Smooth muscle cell (in vitro differentiated cells): ENCODE measurements around the gene BCAS3. TPM values are rescaled to one million over a fixed set of nuclear protein-coding genes. Genes with fewer than 3 reads are reported as not detected.

Experiments
- DNase-seq: peaks from one replicate; lab custom pipeline; 2025; ENCODE audit not compliant: unreplicated experiment; lab: John Stamatoyannopoulos, UW
- H2AFZ ChIP-seq: fragments of 200-600 bp; sonication (generic); 2 replicates; pipeline ENCODE4 v1.6.0; 2016; ENCODE audit warnings: antibody characterized with exemption, low read depth, mild to moderate bottlenecking
- H3F3A ChIP-seq: fragments of 200-600 bp; sonication (generic); 2 replicates; pipeline ENCODE4 v1.6.0; 2017; ENCODE audit warnings: antibody characterized with exemption, low read depth
- H3K27ac ChIP-seq: fragments of 200-600 bp; sonication (generic); 2 replicates; pipeline ENCODE4 v1.5.1; 2016; ENCODE audit warnings: low read depth, mild to moderate bottlenecking
- H3K27me3 ChIP-seq: fragments of 200-600 bp; sonication (generic); 2 replicates; pipeline ENCODE4 v1.6.1; 2016; ENCODE audit warnings: low read depth, mild to moderate bottlenecking
- H3K36me3 ChIP-seq: fragments of 200-600 bp; sonication (generic); 2 replicates; pipeline ENCODE4 v1.5.1; 2016; ENCODE audit warnings: low read depth
- H3K4me1 ChIP-seq: fragments of 200-600 bp; sonication (generic); 2 replicates; pipeline ENCODE4 v1.5.1; 2016; ENCODE audit warnings: low read depth
- H3K4me2 ChIP-seq: fragments of 200-600 bp; sonication (generic); 2 replicates; pipeline ENCODE4 v1.6.0; 2016; ENCODE audit warnings: mild to moderate bottlenecking
- H3K4me3 ChIP-seq: fragments of 200-600 bp; sonication (generic); 2 replicates; pipeline ENCODE4 v1.5.1; 2016; ENCODE audit warnings: mild to moderate bottlenecking
- H3K79me2 ChIP-seq: fragments of 200-600 bp; sonication (generic); 2 replicates; pipeline ENCODE4 v1.6.0; 2016; ENCODE audit warnings: low read depth, mild to moderate bottlenecking
- H3K9ac ChIP-seq: fragments of 200-600 bp; sonication (generic); 2 replicates; pipeline ENCODE4 v1.6.0; 2016; ENCODE audit warnings: low read depth
- H3K9me3 ChIP-seq: fragments of 200-600 bp; sonication (generic); replicated peaks from 2 replicates; pipeline ENCODE4 v1.5.1; 2016; ENCODE audit warnings: low read depth
- H4K20me1 ChIP-seq: fragments of 200-600 bp; sonication (generic); 2 replicates; pipeline ENCODE4 v1.6.0; 2016; ENCODE audit warnings: low read depth
- WGBS: methylation state at CpG from one replicate; pipeline ENCODE4 v1.1.7; 2016; ENCODE audit warnings: low lambda C conversion rate; 5-methylcytosine and 5-hydroxymethylcytosine counted together
- polyA plus RNA-seq: library from polyadenylated mRNA; unstranded; fragments of >200 nt; fragmentation: Nextera tagmentation; extraction: Ambion mirVana; gene quantifications from 2 replicates; pipeline ENCODE4 v1.2.1, GENCODE V29; 2016
- total RNA-seq: library from RNA; depleted of rRNA; stranded (reverse); fragments of >200 nt; gene quantifications from 2 replicates; pipeline ENCODE4 v1.2.3, GENCODE V29; 2014
- TF ChIP-seq, protein P1 (sequence below): fragments of 200-600 bp; sonication (generic); IDR thresholded peaks from 2 replicates; pipeline ENCODE4 v1.5.1; 2017; ENCODE audit warnings: borderline replicate concordance, mild to moderate bottlenecking, antibody characterized with exemption; ENCODE audit not compliant: insufficient read depth, poor library complexity, severe bottlenecking

Gene BCAS3
- total and polyA plus RNA-seq, 2 experiments from 2014 or later = 17.2 to 54.5 TPM

- peaks cover 26% of the 10 kb centered on the region for H3K4me1 ChIP-seq
- H3K27me3 ChIP-seq = no peaks in the 10 kb centered on the region
- H4K20me1 ChIP-seq = no peaks in the 10 kb centered on the region
- H3K4me3 ChIP-seq = no peak overlapping the region
- WGBS = 29% methylated on average over 6 of the region's 6 CpGs
- H3K36me3 ChIP-seq = no peaks in the 10 kb centered on the region
- H3K4me2 ChIP-seq = peak overlapping the region; percentile 66
- peak overlapping the region; percentile 55 for H3K9ac ChIP-seq
- no peaks in the 10 kb centered on the region for H3K9me3 ChIP-seq
- TF ChIP-seq, protein P1, sequence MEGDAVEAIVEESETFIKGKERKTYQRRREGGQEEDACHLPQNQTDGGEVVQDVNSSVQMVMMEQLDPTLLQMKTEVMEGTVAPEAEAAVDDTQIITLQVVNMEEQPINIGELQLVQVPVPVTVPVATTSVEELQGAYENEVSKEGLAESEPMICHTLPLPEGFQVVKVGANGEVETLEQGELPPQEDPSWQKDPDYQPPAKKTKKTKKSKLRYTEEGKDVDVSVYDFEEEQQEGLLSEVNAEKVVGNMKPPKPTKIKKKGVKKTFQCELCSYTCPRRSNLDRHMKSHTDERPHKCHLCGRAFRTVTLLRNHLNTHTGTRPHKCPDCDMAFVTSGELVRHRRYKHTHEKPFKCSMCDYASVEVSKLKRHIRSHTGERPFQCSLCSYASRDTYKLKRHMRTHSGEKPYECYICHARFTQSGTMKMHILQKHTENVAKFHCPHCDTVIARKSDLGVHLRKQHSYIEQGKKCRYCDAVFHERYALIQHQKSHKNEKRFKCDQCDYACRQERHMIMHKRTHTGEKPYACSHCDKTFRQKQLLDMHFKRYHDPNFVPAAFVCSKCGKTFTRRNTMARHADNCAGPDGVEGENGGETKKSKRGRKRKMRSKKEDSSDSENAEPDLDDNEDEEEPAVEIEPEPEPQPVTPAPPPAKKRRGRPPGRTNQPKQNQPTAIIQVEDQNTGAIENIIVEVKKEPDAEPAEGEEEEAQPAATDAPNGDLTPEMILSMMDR = no peak
- peak overlapping the region; percentile 11 for H2AFZ ChIP-seq
- H3F3A ChIP-seq = peaks cover 33% of the 10 kb centered on the region
- no peaks in the 10 kb centered on the region for H3K79me2 ChIP-seq
- H3K27ac ChIP-seq = peak overlapping the region; percentile 95
- no peak for DNase-seq
Measured at GRCh38 chr17:61250335-61250890, 572.8 kb downstream of the BCAS3 start.

DNA sequence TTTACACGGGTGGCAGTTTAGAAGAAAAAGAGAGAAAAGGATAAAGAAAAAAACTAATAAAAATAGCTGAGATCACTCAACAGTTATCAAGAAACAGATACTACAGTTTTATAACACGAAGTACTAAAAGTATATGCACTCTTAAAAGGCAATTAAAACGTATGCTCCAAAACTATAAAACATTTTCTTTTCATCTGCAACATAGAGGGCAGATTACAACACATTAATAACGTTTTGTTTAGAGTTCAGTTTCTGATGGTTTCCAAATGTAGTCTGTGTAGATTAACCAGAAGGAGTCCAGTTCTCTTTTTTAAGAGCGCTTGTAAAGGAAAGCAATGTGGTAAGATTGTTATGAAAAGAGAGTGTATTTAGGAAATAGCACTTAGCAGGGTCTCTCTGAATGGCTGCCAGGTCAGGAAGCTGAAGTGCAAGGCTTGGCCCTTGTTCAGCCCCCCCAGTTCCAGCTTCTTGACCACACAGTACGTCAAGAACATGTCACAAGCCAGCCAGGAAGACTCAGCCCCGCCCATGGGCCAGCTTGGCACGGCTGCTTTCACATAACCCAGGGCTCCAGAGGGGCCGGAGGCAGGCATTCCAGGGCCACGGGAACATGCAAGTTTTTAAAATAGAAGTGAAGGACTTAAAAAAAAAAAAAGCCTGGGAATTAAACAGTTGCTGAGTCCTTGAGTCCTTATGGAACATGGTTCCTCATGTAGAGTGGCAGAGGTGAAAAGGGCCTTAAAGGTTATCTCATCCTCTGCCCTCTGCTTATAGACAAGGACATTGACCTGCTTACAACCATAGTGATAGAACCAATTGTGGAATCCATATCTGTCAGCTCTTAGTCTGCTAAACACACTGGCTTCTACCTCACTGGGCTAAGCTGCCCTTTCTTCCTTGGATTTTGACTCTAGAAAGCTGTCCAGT, 574.6 kb downstream of the BCAS3 start:
- Histone ChIP-seq H3K9me3 (no peaks in the 10 kb centered on the region), H3K4me2 (peak overlapping the region; percentile 47), H3F3A (peaks cover 33% of the 10 kb centered on the region), H4K20me1 (no peaks in the 10 kb centered on the region), H3K79me2 (no peaks in the 10 kb centered on the region), H3K4me1 (peaks cover 30% of the 10 kb centered on the region), H3K36me3 (no peaks in the 10 kb centered on the region), H3K27me3 (no peaks in the 10 kb centered on the region), H3K27ac (peak overlapping the region; percentile 95), H3K9ac (peak overlapping the region; percentile 45), H2AFZ (no peak overlapping the region), H3K4me3 (no peak overlapping the region)
- 19% methylated on average over 10 of the region's 10 CpGs for WGBS
- TF ChIP-seq, protein P1 = no peak
- peak; percentile 67 for DNase-seq

GRCh38 chr17:61253362-61253761, 575.7 kb downstream of the BCAS3 start:
- H3K36me3 ChIP-seq = no peaks in the 10 kb centered on the region
- H3K27ac ChIP-seq = peak overlapping the region; percentile 95
- no peak for DNase-seq
- no peak overlapping the region for H3K4me3 ChIP-seq
- WGBS = 72% methylated on average over 3 of the region's 3 CpGs
- H3K79me2 ChIP-seq = no peaks in the 10 kb centered on the region
- H2AFZ ChIP-seq = no peak overlapping the region
- no peaks in the 10 kb centered on the region for H3K9me3 ChIP-seq
- no peak overlapping the region for H3K4me2 ChIP-seq
- no peaks in the 10 kb centered on the region for H3K27me3 ChIP-seq
- TF ChIP-seq, protein P1 = no peak
- H3K9ac ChIP-seq = no peak overlapping the region
- H3F3A ChIP-seq = peaks cover 31% of the 10 kb centered on the region
- H4K20me1 ChIP-seq = no peaks in the 10 kb centered on the region
- peaks cover 30% of the 10 kb centered on the region for H3K4me1 ChIP-seq
